HCT116 (cell line): ENCODE results near the gene MXRA7.

Source experiments
- CTCF ChIP-seq, 3 experiments: fragments of 200-600 bp in 1 of 3; sonication (generic) in 1 of 3; IDR thresholded peaks in 2 of 3; conservative IDR thresholded peaks in 1 of 3; 2 replicates each; pipeline ENCODE4 v1.5.1; 2012 to 2017; ENCODE audit warnings: low read depth in 2 of 3, low read length in 2 of 3, antibody characterized with exemption in 1 of 3, borderline replicate concordance in 1 of 3, control low read depth in 1 of 3, mild to moderate bottlenecking in 1 of 3, mixed read lengths in 1 of 3, mixed run types in 1 of 3, moderate library complexity in 1 of 3; ENCODE audit not compliant: insufficient read depth in 1 of 3
- EZH2 ChIP-seq: fragments of 200-600 bp; sonication (generic); IDR thresholded peaks from 2 replicates; pipeline ENCODE4 v1.6.1; 2017; ENCODE audit warnings: antibody characterized with exemption, mixed run types
- EZH2phosphoT487 ChIP-seq: fragments of 200-600 bp; IDR thresholded peaks from 2 replicates; pipeline ENCODE4 v1.6.1; 2018; ENCODE audit warnings: antibody characterized with exemption, borderline replicate concordance
- POLR2A ChIP-seq: IDR thresholded peaks from 2 replicates; pipeline ENCODE4 v1.7.0; 2011; ENCODE audit warnings: borderline replicate concordance; ENCODE audit not compliant: insufficient read depth, insufficient read length; ENCODE audit errors: extremely low read depth
- REST ChIP-seq: IDR thresholded peaks from 2 replicates; pipeline ENCODE4 v1.6.1; 2012; ENCODE audit warnings: low read depth
- SIN3A ChIP-seq: IDR thresholded peaks from 2 replicates; pipeline ENCODE4 v1.6.1; 2012; ENCODE audit warnings: low read depth
- SP1 ChIP-seq: IDR thresholded peaks from 2 replicates; pipeline ENCODE4 v1.6.1; 2012; ENCODE audit warnings: low read depth
- TCF7L2 ChIP-seq: IDR thresholded peaks from 2 replicates; pipeline ENCODE4 v1.7.0; 2011; ENCODE audit warnings: borderline replicate concordance, inconsistent platforms; ENCODE audit not compliant: insufficient read depth, insufficient read length; ENCODE audit errors: extremely low read depth

GRCh38 chr17:76742958-76743357 lies 32.2 kb upstream of the MXRA7 start:
- no peak for TF ChIP-seq EZH2
- TF ChIP-seq CTCF (IDR thresholded peaks at IDR 0.05 in 2 of 3, conservative IDR thresholded peaks at IDR 0.05 in 1 of 3; ENCODE audit: borderline replicate concordance in 1 of 3, insufficient read depth in 1 of 3, low read depth in 2 of 3, low read length in 2 of 3): no peak
- no peak for TF ChIP-seq EZH2phosphoT487
- TF ChIP-seq POLR2A: no peak
- no peak for TF ChIP-seq SP1
- 0 out of 2 replicates have a peak, but pooled peaks have one; percentile 24 for TF ChIP-seq SIN3A
- TF ChIP-seq TCF7L2: no peak
- no peak for TF ChIP-seq REST
